HCT116 (cell line): ENCODE data around the gene HORMAD1. TPM values are rescaled to one million over a fixed set of nuclear protein-coding genes. Genes with fewer than 3 reads are reported as not detected.

ENCODE experiments used
- ATAC-seq: fragments of 200-7000 bp; cut with Tn5 transposase; 2 replicates; pipeline ENCODE4 v1.9.1; 2020; ENCODE audit warnings: mild to moderate bottlenecking, moderate library complexity
- BruUV-seq: library from RNA; stranded (reverse); fragments of 400-500 nt; replicated peaks from 2 replicates; lab custom pipeline; 2021; lab: Mats Ljungman, UMichigan
- CTCF ChIA-PET: fragments of 300-600 bp; sonication (Branson Sonifier 250); formaldehyde crosslinking; loops from one replicate; lab custom pipeline; 2021; ENCODE audit warnings: antibody characterized with exemption; lab: Charles Lee
- POLR2A ChIA-PET: fragments of 300-600, 350-600 bp; sonication (Branson Sonifier 250); formaldehyde crosslinking; loops from one replicate; lab custom pipeline; 2021; ENCODE audit warnings: antibody characterized with exemption; lab: Charles Lee
- RAD21 ChIA-PET, 2 experiments: fragments of 300-600 bp; sonication (Branson Sonifier 250); formaldehyde crosslinking; loops; one replicate each; lab custom pipeline; 2023; ENCODE audit warnings: low total read pairs in 2 of 2; ENCODE audit not compliant: uncharacterized antibody in 2 of 2, unreplicated experiment in 2 of 2, low non-redundant PET in 1 of 2; lab: Charles Lee
- DNase-seq: peaks from one replicate; pipeline ENCODE4 v3.0.0-alpha.2; 2010; ENCODE audit warnings: low read depth, low spot score
- H2AFZ ChIP-seq: fragments of 200-600 bp; shearing (Covaris generic), sonication (generic); 2 replicates; pipeline ENCODE4 v1.6.1; 2017; ENCODE audit warnings: low read depth, mixed run types, mixed read lengths, antibody characterized with exemption, low read length; ENCODE audit not compliant: poor library complexity, severe bottlenecking
- H3K27ac ChIP-seq: 2 replicates; pipeline ENCODE4 v1.5.1; 2012; ENCODE audit warnings: low read depth, low read length
- H3K27me3 ChIP-seq: fragments of 200-600 bp; sonication (generic); 2 replicates; pipeline ENCODE4 v1.6.1; 2016; ENCODE audit warnings: mixed run types, low read length, mixed read lengths; ENCODE audit not compliant: insufficient read depth
- H3K36me3 ChIP-seq, 2 experiments: fragments of 200-500 bp in 1 of 2; fragments of 200-600 bp in 1 of 2; sonication (Bioruptor generic) in 1 of 2; sonication (generic) in 1 of 2; 2 replicates each; pipeline versions ENCODE4 v1.5.1 to v1.6.1; 2014 to 2016; ENCODE audit warnings: low read length in 2 of 2, inconsistent platforms in 1 of 2, mixed read lengths in 1 of 2, mixed run types in 1 of 2; ENCODE audit not compliant: insufficient read depth in 2 of 2, control insufficient read depth in 1 of 2
- H3K4me1 ChIP-seq, 2 experiments: fragments of 200-600 bp in 1 of 2; sonication (generic) in 1 of 2; 2 replicates each; pipeline versions ENCODE4 v1.5.1 to v1.6.1; 2012 to 2017; ENCODE audit warnings: low read length in 2 of 2, inconsistent platforms in 1 of 2, mild to moderate bottlenecking in 1 of 2, mixed read lengths in 1 of 2, mixed run types in 1 of 2, moderate library complexity in 1 of 2; ENCODE audit not compliant: insufficient read depth in 2 of 2, control insufficient read depth in 1 of 2
- H3K4me2 ChIP-seq: fragments of 200-600 bp; sonication (generic); 2 replicates; pipeline ENCODE4 v1.6.1; 2017; ENCODE audit warnings: mixed run types, low read length, mixed read lengths
- H3K4me3 ChIP-seq, 2 experiments: fragments of 200-600 bp in 1 of 2; sonication (generic) in 1 of 2; replicated peaks in 1 of 2; 2 replicates each; pipeline ENCODE4 v1.5.1; 2011 to 2016; ENCODE audit warnings: low read length in 2 of 2, control low read depth in 1 of 2, low read depth in 1 of 2, mild to moderate bottlenecking in 1 of 2, mixed read lengths in 1 of 2, mixed run types in 1 of 2
- H3K79me2 ChIP-seq: fragments of 200-600 bp; sonication (generic); 2 replicates; pipeline ENCODE4 v1.6.1; 2017; ENCODE audit warnings: mild to moderate bottlenecking, mixed run types, low read length, moderate library complexity, mixed read lengths; ENCODE audit not compliant: insufficient read depth
- H3K9ac ChIP-seq: fragments of 200-600 bp; sonication (generic); 2 replicates; pipeline ENCODE4 v1.6.1; 2016; ENCODE audit warnings: low read length, mixed read lengths
- H3K9me2 ChIP-seq: fragments of 200-600 bp; sonication (generic), shearing (Covaris generic); 2 replicates; pipeline ENCODE4 v1.6.1; 2017; ENCODE audit warnings: mixed run types, mild to moderate bottlenecking, moderate library complexity; ENCODE audit not compliant: insufficient read depth
- H3K9me3 ChIP-seq, 2 experiments: fragments of 200-500 bp in 1 of 2; fragments of 200-600 bp in 1 of 2; sonication (Bioruptor generic) in 1 of 2; sonication (generic) in 1 of 2; 2 replicates each; pipeline ENCODE4 v1.6.1; 2014 to 2017; ENCODE audit warnings: low read length in 2 of 2, mixed read lengths in 2 of 2, inconsistent platforms in 1 of 2, low read depth in 1 of 2, mild to moderate bottlenecking in 1 of 2, mixed run types in 1 of 2, moderate library complexity in 1 of 2; ENCODE audit not compliant: control insufficient read depth in 1 of 2, insufficient read depth in 1 of 2
- H4K20me1 ChIP-seq: fragments of 200-600 bp; sonication (generic), shearing (Covaris generic); 2 replicates; pipeline ENCODE4 v1.6.1; 2017; ENCODE audit warnings: mixed run types, mild to moderate bottlenecking, moderate library complexity; ENCODE audit not compliant: insufficient read depth
- EGR1 ChIP-seq: IDR thresholded peaks from 2 replicates; pipeline ENCODE4 v1.6.1; 2012; ENCODE audit warnings: low read depth
- ELF1 ChIP-seq: IDR thresholded peaks from 2 replicates; pipeline ENCODE4 v1.6.1; 2012; ENCODE audit warnings: low read depth, borderline replicate concordance
- EZH2 ChIP-seq: fragments of 200-600 bp; sonication (generic); IDR thresholded peaks from 2 replicates; pipeline ENCODE4 v1.6.1; 2017; ENCODE audit warnings: antibody characterized with exemption, mixed run types
- EZH2phosphoT487 ChIP-seq: fragments of 200-600 bp; IDR thresholded peaks from 2 replicates; pipeline ENCODE4 v1.6.1; 2018; ENCODE audit warnings: antibody characterized with exemption, borderline replicate concordance
- JUND ChIP-seq: IDR thresholded peaks from 2 replicates; pipeline ENCODE4 v1.6.1; 2012
- POLR2A ChIP-seq: IDR thresholded peaks from 2 replicates; pipeline ENCODE4 v1.7.0; 2011; ENCODE audit warnings: borderline replicate concordance; ENCODE audit not compliant: insufficient read depth, insufficient read length; ENCODE audit errors: extremely low read depth
- POLR2AphosphoS5 ChIP-seq: IDR thresholded peaks from 2 replicates; pipeline ENCODE4 v1.6.1; 2011; ENCODE audit warnings: mild to moderate bottlenecking, low read depth, low read length, moderate library complexity
- RAD21 ChIP-seq: IDR thresholded peaks from 2 replicates; pipeline ENCODE4 v1.6.1; 2012; ENCODE audit warnings: low read depth, mild to moderate bottlenecking
- SIN3A ChIP-seq: IDR thresholded peaks from 2 replicates; pipeline ENCODE4 v1.6.1; 2012; ENCODE audit warnings: low read depth
- SP1 ChIP-seq: IDR thresholded peaks from 2 replicates; pipeline ENCODE4 v1.6.1; 2012; ENCODE audit warnings: low read depth
- TCF7L2 ChIP-seq: IDR thresholded peaks from 2 replicates; pipeline ENCODE4 v1.7.0; 2011; ENCODE audit warnings: borderline replicate concordance, inconsistent platforms; ENCODE audit not compliant: insufficient read depth, insufficient read length; ENCODE audit errors: extremely low read depth
- intact Hi-C: fragments of 100-400 bp; cut with micrococcal nuclease; formaldehyde crosslinking; loops from 2 replicates; pipeline ENCODE4 v1.10.0; 2022
- total RNA-seq: library from RNA; stranded (reverse); gene quantifications from one replicate; pipeline ENCODE4 v1.2.1, GENCODE V29; 2021; ENCODE audit not compliant: unreplicated experiment
- TF ChIP-seq, protein P1 (sequence below): IDR thresholded peaks from 2 replicates; pipeline ENCODE4 v1.6.1; 2012
- TF ChIP-seq, protein P2 (sequence below): IDR thresholded peaks from 2 replicates; pipeline ENCODE4 v1.6.1; 2011; ENCODE audit warnings: mild to moderate bottlenecking, low read length, moderate library complexity; ENCODE audit not compliant: insufficient replicate concordance; ENCODE audit errors: extremely low read depth

Gene HORMAD1
- total RNA-seq, 1 experiment from 2014 or later: not detected

DNA sequence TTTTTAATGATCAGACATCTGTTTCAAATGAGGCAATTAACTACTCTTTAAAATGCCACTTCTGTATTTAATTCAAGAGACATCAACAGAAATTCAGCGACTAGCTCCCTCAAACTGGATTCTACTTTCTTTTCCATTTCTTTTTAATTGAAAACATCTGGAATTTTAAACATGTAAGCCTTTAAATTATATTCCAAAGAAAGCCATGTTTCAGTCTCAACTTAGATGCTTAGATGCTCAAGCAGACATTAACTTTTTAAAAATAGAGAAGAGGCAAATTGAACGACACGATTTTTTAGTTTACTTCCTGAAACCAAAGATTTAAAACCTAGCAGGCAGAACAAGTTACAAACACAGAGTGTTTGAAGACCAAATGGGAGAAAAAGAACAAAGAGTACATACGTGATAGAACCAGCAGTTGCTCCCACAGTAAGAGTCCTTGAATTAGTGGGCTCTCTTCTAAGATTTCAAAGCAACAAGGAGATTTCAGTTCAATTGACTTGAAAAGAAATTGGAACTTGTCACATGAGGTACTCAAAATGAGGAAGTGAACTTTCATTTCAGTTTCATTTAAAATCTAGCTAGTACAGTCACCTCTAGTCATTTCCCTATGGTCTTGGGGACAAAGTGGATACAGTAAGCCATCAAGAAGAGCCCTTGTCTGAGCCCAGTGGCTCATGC lies 44.7 kb upstream of the HORMAD1 start, which contains the start of gene CTSS:
CTSS (minus strand) TSS at position 483 of the 681 bp plus-strand sequence. CDS start 1,015 bp downstream, outside the sequence.
- no TSS peak for BruUV-seq
- no peak within 1 kb of the TSS for H3K4me3 ChIP-seq

DNA sequence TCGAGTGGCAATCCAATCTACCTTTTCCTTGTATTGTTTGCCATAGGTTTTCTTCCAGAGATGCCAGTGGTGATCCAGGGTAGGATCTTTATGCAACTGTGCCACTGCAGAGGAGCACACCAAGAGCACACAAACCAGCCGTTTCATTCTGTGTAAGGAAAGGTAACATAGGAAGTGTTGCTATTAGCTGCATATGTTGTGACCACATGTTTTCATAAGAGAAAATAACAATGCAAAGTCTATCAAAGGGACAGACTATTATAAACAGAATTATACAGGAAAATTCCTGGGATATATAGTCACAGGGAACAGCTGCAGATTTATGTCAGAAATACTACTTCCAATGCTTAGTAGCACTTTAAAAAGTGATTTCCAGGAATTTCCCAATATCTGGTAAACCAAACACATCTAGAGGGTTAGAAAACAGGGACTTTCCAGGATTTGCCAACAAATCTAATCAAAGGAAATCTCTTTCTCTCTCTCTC lies 44.0 kb upstream of the HORMAD1 start:
- Histone ChIP-seq H4K20me1 (no peaks in the 10 kb centered on the region), H3K9me3 (no peaks in the 10 kb centered on the region), H3K4me3 (no peak overlapping the region), H3K27ac (no peak overlapping the region), H2AFZ (peak overlapping the region; percentile 60), H3K4me2 (no peak overlapping the region), H3K36me3 (no peaks in the 10 kb centered on the region), H3K27me3 (no peaks in the 10 kb centered on the region), H3K79me2 (no peaks in the 10 kb centered on the region), H3K9me2 (no peaks in the 10 kb centered on the region), H3K9ac (no peak overlapping the region), H3K4me1 (no peaks in the 10 kb centered on the region)
- ChIA-PET POLR2A (no interaction called here), CTCF (no interaction called here), RAD21 (no interaction called here)
- ATAC-seq (no peak), DNase-seq (no peak)
- intact Hi-C loops: no loop called here
- no TSS peak for BruUV-seq
- no peak for TF ChIP-seq RAD21
- TF ChIP-seq, protein P1, sequence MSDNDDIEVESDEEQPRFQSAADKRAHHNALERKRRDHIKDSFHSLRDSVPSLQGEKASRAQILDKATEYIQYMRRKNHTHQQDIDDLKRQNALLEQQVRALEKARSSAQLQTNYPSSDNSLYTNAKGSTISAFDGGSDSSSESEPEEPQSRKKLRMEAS: no peak
- TF ChIP-seq EGR1: no peak
- no peak for TF ChIP-seq EZH2phosphoT487
- TF ChIP-seq SIN3A: no peak
- TF ChIP-seq, protein P2, sequence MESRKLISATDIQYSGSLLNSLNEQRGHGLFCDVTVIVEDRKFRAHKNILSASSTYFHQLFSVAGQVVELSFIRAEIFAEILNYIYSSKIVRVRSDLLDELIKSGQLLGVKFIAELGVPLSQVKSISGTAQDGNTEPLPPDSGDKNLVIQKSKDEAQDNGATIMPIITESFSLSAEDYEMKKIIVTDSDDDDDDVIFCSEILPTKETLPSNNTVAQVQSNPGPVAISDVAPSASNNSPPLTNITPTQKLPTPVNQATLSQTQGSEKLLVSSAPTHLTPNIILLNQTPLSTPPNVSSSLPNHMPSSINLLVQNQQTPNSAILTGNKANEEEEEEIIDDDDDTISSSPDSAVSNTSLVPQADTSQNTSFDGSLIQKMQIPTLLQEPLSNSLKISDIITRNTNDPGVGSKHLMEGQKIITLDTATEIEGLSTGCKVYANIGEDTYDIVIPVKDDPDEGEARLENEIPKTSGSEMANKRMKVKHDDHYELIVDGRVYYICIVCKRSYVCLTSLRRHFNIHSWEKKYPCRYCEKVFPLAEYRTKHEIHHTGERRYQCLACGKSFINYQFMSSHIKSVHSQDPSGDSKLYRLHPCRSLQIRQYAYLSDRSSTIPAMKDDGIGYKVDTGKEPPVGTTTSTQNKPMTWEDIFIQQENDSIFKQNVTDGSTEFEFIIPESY: no peak
- TF ChIP-seq EZH2: no peak
- no peak for TF ChIP-seq ELF1

More for the DNA sequence above, 44.7 kb upstream of the HORMAD1 start, which contains the start of gene CTSS:
- H3K9ac ChIP-seq: no peak within 1 kb of the TSS
- H2AFZ ChIP-seq: peak within 1 kb of the TSS; percentile 60
- ChIA-PET POLR2A (no interaction called here), CTCF (no interaction called here)
- no peaks in the 10 kb centered on the region for H3K36me3 ChIP-seq
- H3K4me2 ChIP-seq: no peak within 1 kb of the TSS
- DNase-seq: no peak
- H4K20me1 ChIP-seq: no peaks in the 10 kb centered on the region
- no peak for ATAC-seq
- H3K79me2 ChIP-seq: no peaks in the 10 kb centered on the region
- intact Hi-C loops: no loop called here
- no peak within 1 kb of the TSS for H3K27ac ChIP-seq
- TF ChIP-seq, protein P2: no peak
- TF ChIP-seq POLR2AphosphoS5: no peak
- TF ChIP-seq JUND: no peak
- TF ChIP-seq SP1: no peak
- no peak for TF ChIP-seq POLR2A
- TF ChIP-seq TCF7L2: no peak
- TF ChIP-seq, all 23 proteins: peak for 0
- no peaks in the 10 kb centered on the region for H3K27me3 ChIP-seq
- no peaks in the 10 kb centered on the region for H3K4me1 ChIP-seq
- H3K9me2 ChIP-seq: no peaks in the 10 kb centered on the region
- no peaks in the 10 kb centered on the region for H3K9me3 ChIP-seq
- RAD21 ChIA-PET: no interaction called here
